Karpas-422 (cell line): ENCODE measurements around the gene GRID2. TPM values are rescaled to one million over a fixed set of nuclear protein-coding genes. Genes with fewer than 3 reads are reported as not detected.

ENCODE experiments used
- DNase-seq: peaks from one replicate; pipeline ENCODE4 v3.0.0-alpha.2; 2015
- H2AFZ ChIP-seq: fragments of 200-600 bp; sonication (generic); 2 replicates; pipeline ENCODE4 v1.6.1; 2014; ENCODE audit warnings: antibody characterized with exemption, low read length, mixed read lengths
- H3K27ac ChIP-seq: fragments of 200-600 bp; sonication (generic); 2 replicates; pipeline ENCODE4 v1.5.1; 2014; ENCODE audit warnings: mild to moderate bottlenecking, low read length, moderate library complexity
- H3K27me3 ChIP-seq: fragments of 200-600 bp; sonication (generic); 2 replicates; pipeline ENCODE4 v1.6.1; 2014; ENCODE audit warnings: low read length, mixed read lengths
- H3K36me3 ChIP-seq: fragments of 200-600 bp; sonication (generic); 2 replicates; pipeline ENCODE4 v1.6.1; 2014; ENCODE audit warnings: low read length, mixed read lengths; ENCODE audit not compliant: insufficient read depth
- H3K4me1 ChIP-seq: fragments of 200-600 bp; sonication (generic); 2 replicates; pipeline ENCODE4 v1.6.1; 2014; ENCODE audit warnings: mild to moderate bottlenecking, low read length, mixed read lengths
- H3K4me2 ChIP-seq: fragments of 200-600 bp; sonication (generic); 2 replicates; pipeline ENCODE4 v1.6.1; 2014; ENCODE audit warnings: low read length, low read depth, mild to moderate bottlenecking; ENCODE audit not compliant: poor library complexity, severe bottlenecking
- H3K4me3 ChIP-seq: fragments of 200-600 bp; sonication (generic); 2 replicates; pipeline ENCODE4 v1.5.1; 2014; ENCODE audit warnings: mild to moderate bottlenecking, antibody characterized with exemption, low read length, mixed read lengths
- H3K79me2 ChIP-seq: fragments of 200-600 bp; sonication (generic); 2 replicates; pipeline ENCODE4 v1.6.1; 2014; ENCODE audit warnings: mild to moderate bottlenecking, low read length, mixed read lengths
- H3K9ac ChIP-seq: fragments of 200-600 bp; sonication (generic); 2 replicates; pipeline ENCODE4 v1.6.0; 2014; ENCODE audit warnings: low read length
- H3K9me2 ChIP-seq: fragments of 200-600 bp; sonication (generic), shearing (Covaris generic); replicated peaks from 2 replicates; pipeline ENCODE4 v1.6.0; 2014; ENCODE audit warnings: mild to moderate bottlenecking, low read length, moderate library complexity; ENCODE audit not compliant: insufficient read depth
- H3K9me3 ChIP-seq: fragments of 300-700, 200-600 bp; sonication (generic); 2 replicates; pipeline ENCODE4 v1.6.1; 2014; ENCODE audit warnings: low read length, mixed read lengths
- H4K20me1 ChIP-seq: fragments of 200-600 bp; sonication (generic); 2 replicates; pipeline ENCODE4 v1.6.1; 2014; ENCODE audit warnings: mild to moderate bottlenecking, antibody characterized with exemption, low read length, low read depth; ENCODE audit not compliant: insufficient read depth
- total RNA-seq: library from RNA; depleted of rRNA; stranded (reverse); fragments of >200 nt; shearing (Covaris generic); gene quantifications from 2 replicates; pipeline ENCODE4 v1.2.3, GENCODE V29; 2014; ENCODE audit warnings: low replicate concordance

GRID2 gene
- total RNA-seq, 1 experiment from 2014 or later, result not detected

DNA sequence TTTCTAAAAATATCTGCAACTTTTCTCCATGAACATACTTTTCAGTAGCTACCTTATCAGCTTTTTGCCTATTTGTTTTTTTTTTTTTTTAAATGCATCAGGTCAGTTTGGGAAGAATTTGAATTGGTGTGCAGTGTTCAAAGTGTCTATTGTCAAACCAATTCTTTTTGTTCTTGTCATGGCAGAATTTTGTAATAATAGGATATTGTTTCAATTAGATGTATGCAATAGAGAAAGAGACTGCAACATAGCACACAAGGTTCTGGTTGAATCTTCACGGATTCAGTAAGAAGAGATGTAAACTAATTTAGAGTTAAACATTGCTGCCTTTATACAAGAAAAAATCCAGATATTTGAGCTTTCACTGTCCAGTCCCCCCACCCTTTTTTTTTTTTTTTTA, 277.1 kb downstream of the GRID2 start:
- Histone ChIP-seq H3K4me3 (no peak overlapping the region), H3K9me2 (no peaks in the 10 kb centered on the region), H2AFZ (no peak overlapping the region), H3K4me1 (no peaks in the 10 kb centered on the region), H3K36me3 (no peaks in the 10 kb centered on the region), H3K4me2 (no peak overlapping the region), H3K9me3 (peaks cover 23% of the 10 kb centered on the region), H4K20me1 (no peaks in the 10 kb centered on the region), H3K27ac (no peak overlapping the region), H3K79me2 (no peaks in the 10 kb centered on the region), H3K9ac (no peak overlapping the region), H3K27me3 (no peaks in the 10 kb centered on the region)
- no peak for DNase-seq

- no peaks in the 10 kb centered on the region for H4K20me1 ChIP-seq
- no peaks in the 10 kb centered on the region for H3K4me1 ChIP-seq
- H3K9ac ChIP-seq, result no peak overlapping the region
- H3K27me3 ChIP-seq, result no peaks in the 10 kb centered on the region
- H3K36me3 ChIP-seq, result no peaks in the 10 kb centered on the region
- no peak overlapping the region for H3K4me2 ChIP-seq
- no peaks in the 10 kb centered on the region for H3K9me2 ChIP-seq
- H2AFZ ChIP-seq, result no peak overlapping the region
- no peaks in the 10 kb centered on the region for H3K79me2 ChIP-seq
- peaks cover 19% of the 10 kb centered on the region for H3K9me3 ChIP-seq
- H3K4me3 ChIP-seq, result no peak overlapping the region
- DNase-seq, result no peak
- H3K27ac ChIP-seq, result no peak overlapping the region
Observed at GRCh38 chr4:92599044-92599443, 295.3 kb downstream of the GRID2 start.

DNA sequence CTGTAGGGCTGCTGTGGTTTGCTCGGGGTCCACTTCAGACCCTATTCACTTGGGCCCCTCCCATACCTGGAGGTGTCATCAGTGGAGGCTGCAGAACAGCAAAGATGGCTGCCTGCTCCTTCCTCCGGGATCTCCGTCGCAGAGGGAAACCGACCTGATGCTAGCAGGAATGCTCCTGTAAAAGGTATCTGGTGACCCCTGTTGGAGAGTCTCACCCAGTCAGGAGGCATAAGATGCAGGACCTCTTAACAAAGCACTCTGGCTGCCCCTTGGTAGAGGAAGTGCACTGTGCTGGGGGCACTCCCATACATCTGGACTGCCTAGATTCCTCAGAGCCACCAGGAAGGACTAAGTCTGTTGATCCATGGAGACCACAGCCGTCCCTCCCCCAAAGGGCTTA, 296.9 kb downstream of the GRID2 start:
- no peaks in the 10 kb centered on the region for H4K20me1 ChIP-seq
- no peak for DNase-seq
- H3K36me3 ChIP-seq, result no peaks in the 10 kb centered on the region
- no peak overlapping the region for H3K9ac ChIP-seq
- H2AFZ ChIP-seq, result no peak overlapping the region
- H3K4me2 ChIP-seq, result no peak overlapping the region
- no peaks in the 10 kb centered on the region for H3K4me1 ChIP-seq
- H3K9me3 ChIP-seq, result peaks cover 16% of the 10 kb centered on the region
- H3K27ac ChIP-seq, result no peak overlapping the region
- no peaks in the 10 kb centered on the region for H3K27me3 ChIP-seq
- H3K79me2 ChIP-seq, result no peaks in the 10 kb centered on the region
- no peak overlapping the region for H3K4me3 ChIP-seq
- H3K9me2 ChIP-seq, result no peaks in the 10 kb centered on the region

DNA sequence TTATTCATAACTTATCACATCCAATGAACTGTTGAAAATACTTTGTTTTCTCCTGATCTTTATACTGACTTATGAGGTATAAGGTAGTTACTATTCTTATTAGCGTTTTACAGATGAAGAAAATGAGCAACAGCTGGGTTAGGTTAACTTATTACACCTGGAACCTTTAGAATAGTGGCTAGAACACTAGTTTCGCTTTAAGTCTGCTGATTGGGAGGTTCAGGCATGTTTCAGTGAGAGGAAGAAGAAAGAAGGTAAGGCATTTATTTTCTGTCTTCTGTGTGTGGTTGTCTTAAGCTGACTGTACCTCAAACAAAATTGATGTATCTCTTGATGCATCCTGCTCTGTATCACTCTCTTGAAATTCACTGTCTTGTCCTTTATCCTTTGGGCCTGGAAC, 302.5 kb downstream of the GRID2 start:
- Histone ChIP-seq H3K79me2 (no peaks in the 10 kb centered on the region), H3K27ac (no peak overlapping the region), H3K36me3 (no peaks in the 10 kb centered on the region), H3K9ac (no peak overlapping the region), H3K4me1 (no peaks in the 10 kb centered on the region), H3K27me3 (no peaks in the 10 kb centered on the region), H4K20me1 (no peaks in the 10 kb centered on the region), H3K4me3 (no peak overlapping the region), H3K9me3 (peaks cover 19% of the 10 kb centered on the region), H3K4me2 (no peak overlapping the region), H2AFZ (no peak overlapping the region), H3K9me2 (no peaks in the 10 kb centered on the region)
- DNase-seq, result no peak

- no peak for DNase-seq
- H3K4me2 ChIP-seq, result no peak overlapping the region
- no peak overlapping the region for H2AFZ ChIP-seq
- no peaks in the 10 kb centered on the region for H3K4me1 ChIP-seq
- no peaks in the 10 kb centered on the region for H4K20me1 ChIP-seq
- no peaks in the 10 kb centered on the region for H3K9me2 ChIP-seq
- H3K79me2 ChIP-seq, result no peaks in the 10 kb centered on the region
- no peak overlapping the region for H3K4me3 ChIP-seq
- H3K27me3 ChIP-seq, result no peaks in the 10 kb centered on the region
- peaks cover 24% of the 10 kb centered on the region for H3K9me3 ChIP-seq
- no peaks in the 10 kb centered on the region for H3K36me3 ChIP-seq
- H3K27ac ChIP-seq, result no peak overlapping the region
- no peak overlapping the region for H3K9ac ChIP-seq
Observed at GRCh38 chr4:92615049-92615448, 311.3 kb downstream of the GRID2 start.

GRCh38 chr4:92618968-92619367, 315.2 kb downstream of the GRID2 start:
- H3K27me3 ChIP-seq, result no peaks in the 10 kb centered on the region
- no peak overlapping the region for H3K27ac ChIP-seq
- no peak for DNase-seq
- H3K4me2 ChIP-seq, result no peak overlapping the region
- H3K4me1 ChIP-seq, result no peaks in the 10 kb centered on the region
- no peak overlapping the region for H2AFZ ChIP-seq
- no peak overlapping the region for H3K9ac ChIP-seq
- no peaks in the 10 kb centered on the region for H3K36me3 ChIP-seq
- H3K9me3 ChIP-seq, result peaks cover 29% of the 10 kb centered on the region
- no peaks in the 10 kb centered on the region for H4K20me1 ChIP-seq
- H3K79me2 ChIP-seq, result no peaks in the 10 kb centered on the region
- H3K9me2 ChIP-seq, result no peaks in the 10 kb centered on the region
- no peak overlapping the region for H3K4me3 ChIP-seq

DNA sequence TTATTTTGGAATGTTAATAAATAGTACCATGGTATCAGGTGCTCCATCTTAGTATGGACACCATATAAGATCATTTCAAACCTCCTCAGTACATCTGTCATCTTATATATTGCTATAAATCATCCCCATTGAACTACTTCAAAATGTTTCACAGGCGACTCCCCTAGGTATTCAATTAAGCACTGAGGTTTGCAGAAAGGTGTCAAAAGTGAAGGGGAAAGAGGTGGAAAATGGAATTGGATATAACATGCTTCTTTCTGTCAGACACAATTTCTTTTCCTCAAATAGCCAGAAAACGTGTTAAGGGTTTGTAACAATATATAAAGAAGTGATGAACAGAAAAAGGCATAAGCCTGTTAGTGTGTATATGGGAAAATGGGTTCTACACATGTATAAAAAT, 325.5 kb downstream of the GRID2 start:
- Histone ChIP-seq H3K4me2 (no peak overlapping the region), H4K20me1 (no peaks in the 10 kb centered on the region), H3K27me3 (no peaks in the 10 kb centered on the region), H3K36me3 (no peaks in the 10 kb centered on the region), H3K4me1 (no peaks in the 10 kb centered on the region), H3K27ac (no peak overlapping the region), H3K9me3 (peaks cover 10% of the 10 kb centered on the region), H3K79me2 (no peaks in the 10 kb centered on the region), H3K9ac (no peak overlapping the region), H2AFZ (no peak overlapping the region), H3K9me2 (no peaks in the 10 kb centered on the region), H3K4me3 (no peak overlapping the region)
- DNase-seq, result no peak

- no peak overlapping the region for H3K9ac ChIP-seq
- peaks cover 16% of the 10 kb centered on the region for H3K9me3 ChIP-seq
- H3K27me3 ChIP-seq, result no peaks in the 10 kb centered on the region
- no peak for DNase-seq
- no peaks in the 10 kb centered on the region for H3K4me1 ChIP-seq
- no peaks in the 10 kb centered on the region for H3K79me2 ChIP-seq
- no peaks in the 10 kb centered on the region for H3K9me2 ChIP-seq
- H3K4me2 ChIP-seq, result no peak overlapping the region
- no peaks in the 10 kb centered on the region for H4K20me1 ChIP-seq
- no peak overlapping the region for H3K4me3 ChIP-seq
- H2AFZ ChIP-seq, result no peak overlapping the region
- H3K36me3 ChIP-seq, result no peaks in the 10 kb centered on the region
- no peak overlapping the region for H3K27ac ChIP-seq
Observed at GRCh38 chr4:92634882-92635281, 331.1 kb downstream of the GRID2 start.
